Retina (tissue), 1 donor: Measurements from ENCODE around the gene FOXK2.
A peak's percentile ranks its signal among the peaks of the same experiment; 100 is the strongest.

Experiments
- DNase-seq: peaks from one replicate; pipeline ENCODE4 v3.0.0-alpha.2; 2016

The FOXK2 gene

GRCh38 chr17:82647593-82648164 lies 128.1 kb downstream of the FOXK2 start:
- DNase-seq, result peak; percentile 61

DNA sequence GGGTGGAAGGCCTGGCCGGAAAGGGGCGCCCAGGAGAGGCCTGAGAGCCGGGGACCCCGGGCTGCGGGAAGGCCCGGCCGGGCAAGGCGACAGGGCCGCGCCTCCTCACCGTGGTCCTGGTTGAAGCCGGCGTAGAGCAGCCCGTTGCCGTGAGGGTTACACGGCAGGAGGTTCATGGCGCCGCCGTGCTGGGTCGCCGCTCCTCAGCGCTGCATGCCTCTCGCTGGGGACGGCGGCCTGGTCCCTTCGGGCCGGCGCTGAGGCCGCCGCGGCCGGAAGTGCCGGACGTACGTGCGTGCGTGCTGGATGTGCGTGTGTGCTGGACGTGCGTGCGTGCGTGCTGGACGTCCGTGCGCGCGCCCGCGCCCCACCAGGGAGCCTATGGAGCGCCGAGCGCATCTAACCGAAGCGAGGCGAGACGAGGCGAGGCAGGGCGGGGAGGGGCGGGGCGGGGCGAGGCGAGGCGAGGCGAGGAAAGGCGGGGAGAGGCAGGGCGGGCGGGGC lies 128.7 kb downstream of the FOXK2 start, which contains the start of gene WDR45B:
WDR45B (minus strand) TSS at position 280 of the 504 bp plus-strand sequence; CDS start at position 176, 104 bp downstream.
- peak; percentile 96 for DNase-seq

GRCh38 chr17:82648742-82649331 lies 129.3 kb downstream of the FOXK2 start:
- peak; percentile 67 for DNase-seq

DNA sequence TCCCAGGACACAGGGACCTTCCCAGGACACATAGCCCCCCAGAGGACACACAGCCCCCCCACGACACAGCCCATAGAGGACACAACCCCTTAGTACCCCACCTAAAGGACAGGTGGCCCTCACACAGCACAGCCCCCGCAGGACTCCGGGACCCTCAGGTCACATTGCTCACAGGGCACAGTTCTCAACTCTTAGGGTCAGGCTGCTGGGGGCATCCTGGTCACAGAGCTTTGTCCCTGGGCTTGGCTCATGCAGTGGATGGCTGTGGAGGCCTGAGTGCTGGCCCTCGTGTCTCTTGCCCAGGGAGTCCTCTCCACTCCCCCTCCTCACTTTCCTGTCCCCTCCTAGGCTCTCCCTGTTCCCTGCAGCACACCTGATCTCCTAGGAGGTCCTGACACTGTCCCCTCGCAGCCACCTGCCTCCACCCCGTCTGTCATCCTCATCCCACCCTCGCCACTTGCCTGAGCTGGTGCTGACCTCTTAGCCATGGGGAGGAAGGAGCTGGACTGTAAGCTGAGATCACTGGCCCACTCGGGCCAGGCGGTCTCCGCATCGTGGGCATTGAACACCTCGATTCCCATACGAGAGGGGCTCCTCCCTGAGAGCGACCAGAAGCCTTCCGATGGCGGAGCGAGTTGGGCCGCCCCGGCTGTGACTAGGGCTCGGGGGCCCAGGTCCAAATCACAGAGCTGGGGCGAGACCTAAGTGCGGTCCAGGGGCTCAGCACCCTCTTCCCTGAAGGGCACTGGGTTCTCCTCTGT lies 130.1 kb downstream of the FOXK2 start:
- no peak for DNase-seq

GRCh38 chr17:82650723-82651122 lies 131.2 kb downstream of the FOXK2 start:
- DNase-seq, result no peak

DNA sequence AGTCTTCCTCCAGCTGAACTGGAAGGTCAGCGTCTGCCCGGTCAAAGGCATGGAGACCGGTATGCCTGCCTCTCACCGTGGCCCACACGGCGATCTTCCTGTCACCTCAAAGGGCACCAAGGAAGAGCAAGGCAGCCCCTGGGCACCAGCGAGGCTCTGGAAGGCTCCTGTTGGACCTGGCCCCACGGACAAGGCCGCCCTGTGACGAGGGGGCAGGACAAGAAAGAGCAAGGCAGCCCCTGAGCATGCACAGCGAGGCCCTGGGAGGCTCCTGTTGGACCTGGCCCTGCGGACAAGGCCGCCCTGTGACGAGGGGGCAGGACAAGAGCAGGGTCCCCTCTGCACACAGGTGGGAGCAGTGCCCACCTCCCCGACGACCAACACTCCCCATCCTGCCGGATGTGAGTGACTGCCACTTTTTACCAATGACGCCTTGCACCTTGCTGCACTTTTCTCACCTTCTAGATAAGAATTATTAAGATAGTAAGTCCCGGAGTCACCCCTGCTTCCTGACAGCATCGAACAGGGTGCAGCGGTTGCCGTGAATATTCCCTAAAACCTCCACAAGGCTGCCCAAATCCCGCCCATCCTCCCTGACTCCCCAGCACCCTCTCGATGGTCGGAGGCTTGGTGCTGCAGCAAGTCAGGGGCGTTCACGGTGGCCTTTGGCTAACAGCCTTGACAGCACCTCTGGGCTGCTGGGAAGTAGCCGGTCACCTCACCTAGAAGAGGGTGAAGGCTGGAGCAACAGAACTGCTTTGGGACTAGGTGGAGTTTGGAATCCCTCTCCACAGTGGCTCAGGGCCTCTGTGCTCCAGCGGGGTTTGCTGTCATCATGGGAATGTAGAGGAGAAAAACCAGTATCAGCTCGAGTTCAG lies 134.4 kb downstream of the FOXK2 start:
- no peak for DNase-seq
